ENCODE measurements around the gene LILRB4.
"Not testable (repeated sequence)": the region's sequence is repeated elsewhere in the genome, so short reads cannot be mapped to it uniquely, and the experiment has no call there.

Gene LILRB4

GRCh38 chr19:54650108-54650655 lies 12.6 kb upstream of the LILRB4 start:
- DNase-seq, result no peak

- DNase-seq, result no peak
Observed at GRCh38 chr19:54653181-54653809, 9.5 kb upstream of the LILRB4 start.

GRCh38 chr19:54654447-54655321 lies 8.1 kb upstream of the LILRB4 start:
- no peak for DNase-seq

- no peak for DNase-seq
Observed at GRCh38 chr19:54659300-54659699, 3.5 kb upstream of the LILRB4 start.

- no peak for DNase-seq
Observed at GRCh38 chr19:54660306-54660705, 2.5 kb upstream of the LILRB4 start.

- no peak for DNase-seq
Observed at GRCh38 chr19:54660964-54661363, 1.8 kb upstream of the LILRB4 start.

- no peak for DNase-seq
Observed at GRCh38 chr19:54661846-54662481, 821 bp upstream of the LILRB4 start.

- DNase-seq, result no peak
Observed at GRCh38 chr19:54665530-54665929, 2.7 kb downstream of the LILRB4 start.

GRCh38 chr19:54667217-54667616 lies 4.4 kb downstream of the LILRB4 start:
- no peak for DNase-seq

- no peak for DNase-seq
Observed at GRCh38 chr19:54668353-54668752, 5.6 kb downstream of the LILRB4 start.

- no peak for DNase-seq
Observed at GRCh38 chr19:54670576-54671357, 8.0 kb downstream of the LILRB4 start.

- DNase-seq, result no peak
Observed at GRCh38 chr19:54673222-54673621, 10.4 kb downstream of the LILRB4 start.

GRCh38 chr19:54674021-54674617 lies 11.3 kb downstream of the LILRB4 start:
- no peak for DNase-seq

- DNase-seq, result not testable (repeated sequence)
Observed at GRCh38 chr19:54676210-54676834, 13.5 kb downstream of the LILRB4 start.

- DNase-seq, result no peak
Observed at GRCh38 chr19:54677217-54677616, 14.4 kb downstream of the LILRB4 start.

GRCh38 chr19:54681596-54681995 lies 18.8 kb downstream of the LILRB4 start:
- DNase-seq, result not testable (repeated sequence)

GRCh38 chr19:54682306-54682856 lies 19.6 kb downstream of the LILRB4 start:
- no peak for DNase-seq

- peak; percentile 46 for DNase-seq
Observed at GRCh38 chr19:54684527-54684926, 21.7 kb downstream of the LILRB4 start.

GRCh38 chr19:54691582-54692297 lies 29.0 kb downstream of the LILRB4 start:
- DNase-seq, result no peak

- no peak for DNase-seq
Observed at GRCh38 chr19:54692298-54692615, 29.5 kb downstream of the LILRB4 start.

GRCh38 chr19:54694648-54695047 lies 31.9 kb downstream of the LILRB4 start:
- no peak for DNase-seq
